Head of caudate nucleus (tissue), 42 donors: Measurements from ENCODE around the gene CSNK1G2.

ENCODE experiments used
- DNase-seq, 42 donors: peaks; one replicate each; pipeline versions ENCODE4 v3.0.0 to v3.0.0-alpha.2; 2020 to 2021; ENCODE audit warnings: mixed read lengths in 7 of 42
- intact Hi-C: fragments of 100-400 bp; cut with DNase I; formaldehyde crosslinking; loops from one replicate; pipeline ENCODE4 v1.15.0; 2022

CSNK1G2 gene

GRCh38 chr19:1938071-1938470, 2.9 kb upstream of the CSNK1G2 start:
- intact Hi-C loops = loop anchor here (10.0 kb wide), 1 partner anchor 127 kb away; no protein-coding TSS in a partner anchor
- DNase-seq = no peak

GRCh38 chr19:1942078-1942933, 1.3 kb downstream of the CSNK1G2 start:
- intact Hi-C loops = no loop called here
- peak in 30 of 42 donors; percentile 13 to 74 (median 54) for DNase-seq

GRCh38 chr19:1942934-1943555, 2.1 kb downstream of the CSNK1G2 start:
- peak in 1 of 42 donors; percentile 40 for DNase-seq
- intact Hi-C loops = no loop called here

GRCh38 chr19:1943661-1944087, 2.7 kb downstream of the CSNK1G2 start:
- intact Hi-C loops = no loop called here
- DNase-seq = no peak

- no peak for DNase-seq
- intact Hi-C loops = no loop called here
Observed at GRCh38 chr19:1944088-1944915, 3.3 kb downstream of the CSNK1G2 start.

- no peak for DNase-seq
- intact Hi-C loops = no loop called here
Observed at GRCh38 chr19:1944916-1945561, 4.1 kb downstream of the CSNK1G2 start.

- DNase-seq = peak in 27 of 42 donors; percentile 20 to 77 (median 51)
- intact Hi-C loops = no loop called here
Observed at GRCh38 chr19:1945899-1946298, 4.9 kb downstream of the CSNK1G2 start.

- intact Hi-C loops = no loop called here
- DNase-seq = no peak
Observed at GRCh38 chr19:1947651-1948209, 6.8 kb downstream of the CSNK1G2 start.

- no peak for DNase-seq
- intact Hi-C loops = loop anchor here (10.0 kb wide), 1 partner anchor 65 kb away; the partner anchor contains the start of gene BTBD2
Observed at GRCh38 chr19:1949304-1950101, 8.5 kb downstream of the CSNK1G2 start.

- DNase-seq = no peak
- intact Hi-C loops = loop anchor here (10.0 kb wide), 1 partner anchor 64 kb away; the partner anchor contains the start of gene BTBD2
Observed at GRCh38 chr19:1950640-1951039, 9.7 kb downstream of the CSNK1G2 start.

GRCh38 chr19:1952635-1953034, 11.7 kb downstream of the CSNK1G2 start:
- intact Hi-C loops = loop anchor here (10.0 kb wide), 1 partner anchor 62 kb away; the partner anchor contains the start of gene BTBD2
- DNase-seq = no peak

- intact Hi-C loops = loop anchor here (10.0 kb wide), 1 partner anchor 62 kb away; the partner anchor contains the start of gene BTBD2
- no peak for DNase-seq
Observed at GRCh38 chr19:1953037-1953436, 12.1 kb downstream of the CSNK1G2 start.

- DNase-seq = no peak
Observed at GRCh38 chr19:1953441-1954094, 12.6 kb downstream of the CSNK1G2 start.

GRCh38 chr19:1954532-1954933, 13.6 kb downstream of the CSNK1G2 start:
- DNase-seq = no peak
- intact Hi-C loops = loop anchor here (10.0 kb wide), 1 partner anchor 60 kb away; the partner anchor contains the start of gene BTBD2

More at GRCh38 chr19:1953441-1954094, 12.6 kb downstream of the CSNK1G2 start:
- intact Hi-C loops = loop anchor here (10.0 kb wide), 1 partner anchor 61 kb away; the partner anchor contains the start of gene BTBD2

- intact Hi-C loops = loop anchor here (10.0 kb wide), 1 partner anchor 59 kb away; the partner anchor contains the start of gene BTBD2
- peak in 15 of 42 donors; percentile 25 to 63 (median 41) for DNase-seq
Observed at GRCh38 chr19:1955171-1956121, 14.5 kb downstream of the CSNK1G2 start.
